HG02610 (cell line): ENCODE measurements around the gene DOHH.
"Not testable (repeated sequence)": the region's sequence is repeated elsewhere in the genome, so short reads cannot be mapped to it uniquely, and the experiment has no call there.

Experiments
- ATAC-seq: cut with Tn5 transposase; IDR thresholded peaks from one replicate; pipeline ENCODE4 v1.9.1; 2021; ENCODE audit warnings: mild to moderate bottlenecking, moderate library complexity; ENCODE audit not compliant: unreplicated experiment

DOHH gene

DNA sequence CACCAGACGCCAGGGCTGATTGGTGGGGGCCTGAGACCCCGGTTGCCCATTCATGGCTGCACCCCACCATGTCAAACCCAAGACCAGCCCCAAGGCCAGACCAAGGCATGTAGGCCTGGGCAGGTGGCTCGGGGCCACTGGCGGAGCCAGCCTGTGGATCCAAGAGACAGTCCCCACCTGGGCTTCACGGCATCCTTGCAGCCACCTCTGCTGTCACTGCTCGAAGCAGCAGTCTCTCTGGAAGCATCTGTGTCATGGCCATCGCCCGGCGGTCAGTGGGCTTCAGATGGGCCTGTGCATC, 34.7 kb upstream of the DOHH start:
- no peak for ATAC-seq

DNA sequence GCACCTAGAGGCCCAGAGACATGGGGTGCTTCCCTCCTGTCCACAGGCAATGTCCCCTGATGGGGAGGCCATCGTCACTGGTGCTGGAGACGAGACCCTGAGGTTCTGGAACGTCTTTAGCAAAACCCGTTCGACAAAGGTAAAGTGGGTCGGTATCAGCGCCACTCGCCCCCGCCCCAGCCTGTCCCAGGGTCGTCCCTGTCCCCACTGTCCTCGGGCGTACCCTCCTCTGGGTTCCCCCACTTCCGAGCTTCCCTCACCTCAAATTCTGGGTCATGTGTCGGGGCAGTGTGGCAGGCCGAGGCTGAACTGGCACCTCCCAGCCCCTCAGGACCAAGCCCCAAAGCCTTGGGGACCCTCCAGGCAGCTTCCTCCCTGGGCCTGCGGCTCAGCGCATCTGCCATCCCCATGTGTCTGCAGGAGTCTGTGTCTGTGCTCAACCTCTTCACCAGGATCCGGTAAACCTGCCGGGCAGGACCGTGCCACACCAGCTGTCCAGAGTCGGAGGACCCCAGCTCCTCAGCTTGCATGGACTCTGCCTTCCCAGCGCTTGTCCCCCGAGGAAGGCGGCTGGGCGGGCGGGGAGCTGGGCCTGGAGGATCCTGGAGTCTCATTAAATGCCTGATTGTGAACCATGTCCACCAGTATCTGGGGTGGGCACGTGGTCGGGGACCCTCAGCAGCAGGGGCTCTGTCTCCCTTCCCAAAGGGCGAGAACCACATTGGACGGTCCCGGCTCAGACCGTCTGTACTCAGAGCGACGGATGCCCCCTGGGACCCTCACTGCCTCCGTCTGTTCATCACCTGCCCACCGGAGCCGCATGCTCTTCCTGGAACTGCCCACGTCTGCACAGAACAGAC, 34.1 kb upstream of the DOHH start:
- no peak for ATAC-seq

DNA sequence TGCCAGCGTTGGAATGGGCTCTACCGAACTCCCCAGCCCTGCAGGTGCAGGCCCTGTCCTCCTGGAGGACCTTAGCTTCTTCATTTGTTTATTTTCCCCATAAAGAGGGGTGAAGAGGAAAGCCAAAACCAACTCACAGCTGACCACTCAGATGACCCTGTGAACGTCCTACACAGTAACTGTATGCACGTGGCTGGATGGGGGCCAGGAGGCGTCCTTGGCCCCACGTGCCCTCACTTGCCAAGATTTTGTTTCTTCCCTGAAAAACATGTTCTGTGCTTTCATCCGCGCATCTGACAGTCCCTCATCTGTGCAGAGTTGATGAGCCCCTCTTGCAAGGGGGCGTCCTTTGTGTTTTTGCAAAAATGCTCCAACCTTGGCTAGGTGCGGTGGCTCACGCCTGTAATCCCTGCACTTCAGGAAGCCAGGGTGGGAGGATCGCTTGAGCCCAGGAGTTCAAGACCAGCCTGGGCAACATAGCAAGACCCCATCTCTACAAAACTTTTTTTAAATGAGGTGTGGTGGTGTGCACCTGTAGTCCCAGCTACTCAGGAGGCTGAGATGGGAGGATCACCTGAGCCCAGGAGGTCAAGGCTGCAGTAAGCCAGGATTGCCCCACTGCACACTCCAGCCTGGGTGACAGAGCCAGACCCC, 33.2 kb upstream of the DOHH start:
- ATAC-seq: no peak

DNA sequence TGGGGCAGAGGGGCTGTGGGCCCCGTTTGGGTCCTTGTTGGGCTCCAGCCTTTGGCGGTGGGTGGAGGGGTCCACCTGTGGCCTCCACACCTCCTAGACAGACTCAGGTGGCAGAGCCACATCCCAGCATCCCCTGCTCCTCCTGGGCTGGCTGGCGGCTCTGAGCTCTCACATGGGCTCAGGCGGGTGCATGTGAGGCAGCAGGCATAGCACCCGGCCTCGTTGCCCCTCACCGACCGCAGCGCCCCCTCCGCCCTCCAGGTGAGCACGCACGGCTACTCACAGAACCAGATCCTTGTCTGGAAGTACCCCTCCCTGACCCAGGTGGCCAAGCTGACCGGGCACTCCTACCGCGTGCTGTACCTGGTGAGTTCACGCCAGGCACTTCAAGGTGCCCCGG, 32.6 kb upstream of the DOHH start:
- no peak for ATAC-seq

DNA sequence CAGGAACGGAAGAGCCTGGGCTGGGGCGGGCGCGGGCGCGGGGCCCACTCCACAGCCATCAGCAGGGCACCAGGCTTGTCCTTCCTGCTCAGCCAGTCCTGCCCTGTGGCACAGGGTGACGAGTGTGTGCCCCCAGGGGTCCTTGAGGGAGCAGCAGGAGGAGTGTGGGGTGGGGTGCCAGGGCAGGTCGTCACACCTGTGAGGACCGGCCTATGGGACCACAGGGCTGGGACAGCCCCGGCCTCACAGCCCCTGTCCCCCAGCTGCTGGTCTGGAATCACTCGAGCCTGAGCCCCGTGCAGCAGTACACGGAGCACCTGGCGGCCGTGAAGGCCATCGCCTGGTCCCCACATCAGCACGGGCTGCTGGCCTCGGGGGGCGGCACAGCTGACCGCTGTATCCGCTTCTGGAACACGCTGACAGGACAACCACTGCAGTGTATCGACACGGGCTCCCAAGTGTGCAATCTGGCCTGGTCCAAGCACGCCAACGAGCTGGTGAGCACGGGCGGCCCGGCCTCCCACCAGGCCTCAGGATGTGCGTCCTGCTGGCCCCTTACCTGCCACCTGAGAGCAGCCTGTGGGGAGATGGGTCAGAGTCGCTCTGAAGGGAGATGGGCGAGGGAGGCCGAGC, 31.8 kb upstream of the DOHH start:
- no peak for ATAC-seq

DNA sequence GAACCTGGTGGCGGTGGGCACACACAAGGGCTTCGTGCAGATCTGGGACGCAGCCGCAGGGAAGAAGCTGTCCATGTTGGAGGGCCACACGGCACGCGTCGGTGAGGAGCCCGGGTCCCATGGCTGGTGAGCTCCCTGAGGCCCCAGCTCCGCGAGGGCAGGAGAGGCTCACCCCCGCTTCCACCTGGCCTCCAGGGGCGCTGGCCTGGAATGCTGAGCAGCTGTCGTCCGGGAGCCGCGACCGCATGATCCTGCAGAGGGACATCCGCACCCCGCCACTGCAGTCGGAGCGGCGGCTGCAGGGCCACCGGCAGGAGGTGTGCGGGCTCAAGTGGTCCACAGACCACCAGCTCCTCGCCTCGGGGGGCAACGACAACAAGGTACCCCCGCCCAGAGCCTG, 31.2 kb upstream of the DOHH start:
- no peak for ATAC-seq

DNA sequence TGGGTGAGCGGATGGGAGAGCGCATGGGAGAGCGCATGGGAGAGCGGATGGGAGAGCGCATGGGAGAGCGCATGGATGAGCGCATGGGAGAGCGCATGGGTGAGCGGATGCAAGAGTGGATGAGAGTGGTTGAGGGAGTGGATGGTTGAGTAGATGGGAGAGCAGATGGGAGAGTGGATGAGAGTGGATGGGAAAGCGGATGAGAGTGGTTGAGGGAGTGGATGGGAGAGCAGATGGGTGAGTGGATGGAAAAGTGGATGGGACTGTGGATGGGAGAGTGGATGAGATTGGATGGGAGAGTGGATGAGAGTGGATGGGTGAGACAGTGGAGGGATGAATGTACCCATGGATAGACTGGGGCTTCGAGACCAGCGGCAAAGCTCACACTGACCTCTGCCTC, 29.9 kb upstream of the DOHH start:
- ATAC-seq: no peak

DNA sequence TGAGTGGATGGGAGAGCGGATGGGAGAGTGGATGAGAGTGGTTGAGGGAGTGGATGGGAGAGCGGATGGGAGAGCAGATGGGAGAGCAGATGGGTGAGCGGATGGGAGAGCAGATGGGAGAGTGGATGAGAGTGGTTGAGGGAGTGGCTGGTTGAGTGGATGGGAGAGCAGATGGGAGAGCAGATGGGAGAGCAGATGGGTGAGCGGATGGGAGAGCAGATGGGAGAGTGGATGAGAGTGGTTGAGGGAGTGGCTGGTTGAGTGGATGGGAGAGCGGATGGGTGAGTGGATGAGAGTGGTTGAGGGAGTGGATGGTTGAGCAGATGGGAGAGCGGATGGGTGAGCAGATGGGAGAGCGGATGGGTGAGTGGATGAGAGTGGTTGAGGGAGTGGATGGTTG, 28.8 kb upstream of the DOHH start:
- not testable (repeated sequence) for ATAC-seq

DNA sequence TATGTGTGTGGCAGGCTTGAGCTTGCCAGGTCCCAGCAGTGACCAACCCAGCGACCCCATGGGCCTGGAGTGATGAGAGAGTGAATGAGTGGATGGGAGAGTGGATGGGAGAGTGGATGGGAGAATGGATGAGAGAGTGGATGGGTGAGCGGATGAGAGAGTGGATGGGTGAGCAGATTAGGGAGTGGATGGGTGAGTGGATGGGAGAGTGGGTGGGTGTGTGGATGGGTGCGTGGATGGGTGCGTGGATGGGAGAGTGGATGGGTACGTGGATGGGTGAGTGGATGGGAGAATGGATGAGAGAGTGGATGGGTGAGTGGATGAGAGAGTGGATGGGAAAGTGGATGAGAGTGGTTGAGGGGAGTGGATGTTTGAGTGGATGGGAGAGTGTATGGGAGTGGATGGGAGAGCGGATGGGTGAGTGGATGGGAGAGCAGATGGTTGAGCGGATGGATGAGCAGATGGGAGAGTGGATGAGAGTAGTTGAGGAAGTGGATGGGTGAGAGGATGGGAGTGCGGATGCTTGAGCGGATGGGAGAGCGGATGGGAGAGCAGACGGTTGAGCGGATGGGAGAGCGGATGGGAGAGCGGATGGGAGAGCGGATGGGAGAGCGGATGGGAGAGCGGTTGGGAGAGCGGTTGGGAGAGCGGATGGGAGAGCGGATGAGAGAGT, 28.2 kb upstream of the DOHH start:
- ATAC-seq: no peak

DNA sequence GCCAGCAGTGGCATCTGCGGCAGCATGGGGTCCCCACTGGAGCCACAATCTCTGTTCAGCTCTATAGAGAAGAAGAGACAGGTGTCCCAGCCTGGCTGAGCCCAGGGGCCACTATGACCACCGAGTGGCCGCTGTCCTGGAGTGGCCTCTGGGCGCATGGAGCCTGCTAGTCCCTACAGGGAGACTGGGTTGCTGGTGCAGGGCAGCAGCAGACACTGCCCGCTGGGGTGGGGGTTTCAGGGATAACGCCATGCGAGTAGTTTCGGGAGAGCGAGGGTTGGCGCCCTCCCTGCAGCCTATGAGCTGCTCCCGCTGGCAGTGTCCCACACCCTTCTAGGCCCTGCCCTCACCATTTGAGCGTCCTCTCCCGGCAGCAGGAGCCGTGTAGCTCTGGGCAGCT, 27.6 kb upstream of the DOHH start:
- no peak for ATAC-seq

DNA sequence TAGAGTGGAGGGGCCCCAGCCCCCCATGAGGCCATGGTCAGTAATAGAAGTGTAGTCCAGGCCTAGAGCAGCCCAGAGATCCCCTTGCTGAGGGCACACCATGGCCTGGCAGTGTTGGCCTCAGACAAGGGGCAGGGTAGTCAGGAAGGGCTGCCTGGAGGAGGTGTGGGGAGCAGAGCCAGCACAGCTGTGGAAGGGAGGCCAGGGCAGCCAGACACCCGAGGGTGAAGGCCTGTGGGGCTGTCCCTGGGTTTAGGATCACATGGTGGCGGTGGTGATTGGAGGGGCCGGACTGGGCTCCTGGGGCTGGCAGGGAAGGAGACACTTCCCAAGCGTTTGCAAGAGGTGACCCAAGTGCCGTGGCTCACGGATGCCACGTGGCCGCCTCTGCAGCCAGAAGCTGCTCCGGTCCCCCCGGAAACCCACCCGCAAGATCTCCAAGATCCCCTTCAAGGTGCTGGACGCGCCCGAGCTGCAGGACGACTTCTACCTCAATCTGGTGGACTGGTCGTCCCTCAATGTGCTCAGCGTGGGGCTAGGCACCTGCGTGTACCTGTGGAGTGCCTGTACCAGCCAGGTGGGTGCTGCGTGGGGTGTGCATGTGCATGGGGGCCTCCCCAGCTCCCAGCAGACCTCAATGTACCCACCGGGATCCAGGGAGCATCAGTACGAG, 26.9 kb upstream of the DOHH start:
- ATAC-seq: no peak

DNA sequence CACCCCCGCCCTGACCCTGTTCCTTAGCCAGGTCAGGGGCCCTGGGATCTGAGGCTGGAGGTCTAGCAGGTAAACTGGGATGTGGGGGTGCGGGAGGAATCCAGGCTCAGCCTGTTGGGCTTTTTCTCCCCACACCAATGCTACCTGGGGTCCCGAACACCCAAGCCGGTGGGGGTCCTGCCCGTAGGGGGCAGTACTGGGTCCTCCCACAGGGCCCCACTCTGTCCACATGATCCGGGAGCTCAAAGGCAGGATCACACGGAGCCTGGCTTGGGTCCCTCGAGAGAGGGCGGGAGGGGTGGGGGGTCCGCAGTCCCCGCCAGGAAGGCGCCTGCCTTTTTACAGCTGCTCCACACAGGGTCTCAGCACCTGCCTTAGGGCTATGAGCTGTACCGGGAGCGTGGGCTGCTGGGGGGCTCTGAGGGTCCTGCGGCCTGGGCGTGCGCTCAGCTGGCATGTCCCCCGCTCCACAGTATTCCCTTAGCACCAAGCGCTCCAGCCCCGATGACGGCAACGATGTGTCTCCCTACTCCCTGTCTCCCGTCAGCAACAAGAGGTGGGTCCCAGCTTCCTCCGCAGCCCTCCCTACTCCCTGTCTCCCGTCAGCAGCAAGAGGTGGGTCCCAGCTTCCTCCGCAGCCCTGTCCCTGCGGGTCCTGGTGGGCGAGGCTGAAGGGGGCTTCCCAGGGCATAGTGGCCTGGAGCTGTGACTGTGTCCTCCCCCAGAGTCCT, 26.2 kb upstream of the DOHH start:
- ATAC-seq: no peak

DNA sequence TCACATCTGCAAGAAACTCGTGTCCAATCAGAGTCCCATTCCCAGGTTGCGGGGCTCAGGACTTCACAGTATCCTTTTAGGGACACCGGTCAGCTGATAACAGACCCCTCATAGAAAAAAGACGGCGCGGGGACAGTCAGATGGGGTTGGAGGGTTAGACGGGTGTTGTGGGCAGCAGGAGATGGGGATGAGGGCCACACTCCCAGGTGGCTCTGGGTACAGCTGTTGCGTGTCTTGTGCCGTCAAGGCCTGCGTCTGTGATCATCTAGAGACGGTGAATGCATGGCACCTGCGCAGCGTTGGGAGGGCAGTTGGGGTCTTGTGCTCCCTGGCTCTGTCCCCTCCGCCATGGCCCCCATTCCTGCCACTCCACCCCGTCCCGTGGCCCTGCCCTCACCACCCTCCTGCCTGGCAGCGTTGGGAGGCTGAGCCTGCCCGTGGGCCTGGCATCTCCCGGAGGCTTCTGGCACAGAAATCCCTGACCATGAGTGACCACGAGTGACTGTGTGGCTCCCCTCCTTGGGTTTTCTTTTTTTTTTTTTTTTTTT, 24.5 kb upstream of the DOHH start:
- no peak for ATAC-seq

DNA sequence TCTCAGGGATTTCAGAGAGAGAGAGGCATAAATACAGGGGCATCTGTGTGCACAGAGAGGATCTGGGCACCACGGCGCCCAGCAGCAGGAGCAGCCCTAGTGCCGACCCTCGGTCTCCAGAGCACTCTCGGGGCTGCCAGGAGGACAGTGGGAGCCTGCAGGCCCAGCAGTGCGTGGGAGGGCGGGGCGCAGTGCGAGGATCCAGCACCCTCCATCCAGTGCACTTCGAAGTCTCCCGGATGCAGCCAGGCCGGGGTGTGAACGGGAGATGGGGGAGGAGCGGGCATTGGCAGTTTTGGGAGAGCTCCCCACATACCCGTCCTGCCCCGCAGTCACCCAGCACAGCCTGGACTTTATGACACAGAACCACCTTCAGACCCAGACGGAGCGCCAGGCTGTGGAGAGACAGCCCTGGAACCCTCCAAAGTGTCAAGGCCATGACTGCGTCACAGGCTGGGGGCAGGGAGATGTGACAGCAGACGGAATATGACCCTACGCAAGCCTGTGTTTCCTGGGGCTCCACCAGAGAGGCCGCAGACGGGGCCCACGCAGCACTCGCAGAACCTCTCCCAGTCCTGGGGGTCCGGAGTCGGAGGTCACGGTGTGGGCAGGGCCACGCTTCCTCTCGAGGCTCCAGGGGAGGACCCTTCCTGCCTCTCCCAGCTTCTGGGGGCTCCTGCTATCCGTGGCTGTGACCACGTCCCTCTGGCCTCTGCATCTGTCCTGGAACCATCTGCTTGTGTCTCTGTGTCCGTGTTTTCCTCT, 23.8 kb upstream of the DOHH start:
- no peak for ATAC-seq

DNA sequence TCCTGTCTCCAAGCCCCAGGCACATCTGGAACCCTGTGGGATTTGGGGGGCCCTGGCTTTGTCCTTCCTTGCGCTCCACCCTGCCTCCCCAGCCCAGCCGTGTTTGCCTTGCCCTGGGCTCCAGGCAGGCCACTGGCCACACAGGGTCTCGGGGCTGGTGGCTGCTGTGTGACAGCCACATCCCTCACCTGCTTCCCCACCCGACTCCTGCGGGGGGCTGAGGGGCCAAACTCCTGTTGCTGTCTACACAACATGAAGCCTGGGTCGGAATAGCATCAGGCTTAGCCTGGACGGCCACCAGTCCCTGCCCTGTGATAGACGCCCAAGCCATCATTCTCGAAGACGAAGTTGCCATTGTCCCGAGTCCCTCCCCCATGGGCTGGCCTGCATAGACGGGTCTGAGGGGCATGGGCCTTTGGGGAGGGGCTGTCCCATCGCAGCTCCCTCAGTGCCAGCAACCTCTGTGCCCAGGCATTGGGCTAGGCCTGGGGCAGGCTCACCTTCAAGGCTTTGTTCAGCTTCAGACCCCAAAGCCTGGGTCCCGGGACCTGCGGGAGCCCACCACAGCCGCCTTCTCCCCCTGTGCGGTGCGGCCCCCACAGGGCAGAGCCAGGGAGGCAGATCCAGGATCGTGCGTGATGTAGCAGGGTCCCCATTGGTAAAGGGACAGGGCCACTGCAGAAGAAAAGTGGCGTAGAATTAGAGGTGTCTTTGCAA, 23.0 kb upstream of the DOHH start:
- no peak for ATAC-seq

DNA sequence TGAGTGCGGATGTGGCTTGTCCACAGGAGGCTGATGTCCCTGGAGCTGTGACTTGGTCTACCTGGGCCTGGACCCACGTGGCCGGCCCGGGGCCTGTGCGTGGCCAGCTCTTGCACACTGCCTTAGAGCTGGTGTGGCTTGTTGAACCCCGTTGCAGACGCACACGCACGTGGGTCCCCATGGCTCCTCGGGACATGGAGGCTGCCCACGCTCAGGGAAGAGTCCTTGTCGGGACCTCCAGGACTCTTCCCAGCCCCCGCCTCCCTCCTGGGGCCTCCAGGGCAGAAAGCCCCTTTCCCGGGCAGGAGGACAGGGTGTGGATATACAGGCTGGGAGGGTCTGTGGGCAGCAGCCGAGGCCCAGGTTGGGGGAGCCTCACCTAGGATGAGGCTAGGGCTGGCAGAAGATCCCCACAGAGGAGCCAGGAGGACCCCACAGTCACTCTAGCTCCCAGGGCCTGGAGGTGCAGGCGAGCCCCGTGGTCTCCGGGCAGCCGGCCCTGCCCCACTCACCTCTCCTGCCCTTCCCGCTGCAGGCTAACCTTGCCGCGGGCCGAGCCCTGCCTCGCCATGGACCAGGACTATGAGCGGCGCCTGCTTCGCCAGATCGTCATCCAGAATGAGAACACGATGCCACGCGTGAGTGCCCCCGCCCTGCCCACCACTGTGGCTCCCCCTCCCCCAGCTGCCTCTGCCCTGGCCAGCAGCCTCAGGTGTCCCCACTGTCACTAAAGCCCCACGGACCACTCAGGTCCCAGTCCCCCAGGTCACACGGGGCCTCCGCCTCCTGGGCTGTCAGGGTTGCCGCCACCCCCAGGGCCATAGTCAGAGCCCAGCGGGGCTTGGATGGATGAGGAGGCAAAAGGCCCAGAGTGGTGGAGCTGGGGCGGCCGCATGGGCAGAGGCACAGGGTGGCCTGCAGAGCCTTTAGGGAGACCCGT, 22.2 kb upstream of the DOHH start:
- no peak for ATAC-seq

DNA sequence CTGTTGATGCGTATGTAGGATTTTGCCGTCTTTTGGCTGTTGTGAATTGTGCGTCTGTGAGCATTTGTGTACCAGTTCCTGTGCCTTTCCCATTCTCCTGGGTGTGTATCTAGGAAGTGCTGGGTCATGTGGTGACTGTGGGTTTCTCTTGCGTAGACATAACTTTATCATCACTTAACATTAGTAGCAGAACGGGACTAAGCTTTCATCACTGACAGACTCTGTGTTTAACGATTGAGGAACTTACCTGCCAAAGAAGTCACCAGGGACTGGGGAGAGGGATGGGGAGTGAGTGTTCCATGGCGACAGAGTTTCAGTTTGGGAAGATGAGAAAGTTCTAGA, 20.6 kb upstream of the DOHH start:
- no peak for ATAC-seq
